GM23338 (cell line): ENCODE measurements around the gene PBX3. TPM values are rescaled to one million over a fixed set of nuclear protein-coding genes. Genes with fewer than 3 reads are reported as not detected.
"Not testable (repeated sequence)": the region's sequence is repeated elsewhere in the genome, so short reads cannot be mapped to it uniquely, and the experiment has no call there.

Experiments
- ATAC-seq: fragments of 200-7000 bp; cut with Tn5 transposase; 3 replicates; pipeline ENCODE4 v1.9.1; 2020
- DNase-seq: peaks from one replicate; pipeline ENCODE4 v3.0.0-alpha.2; 2015; ENCODE audit warnings: low spot score
- H2AFZ ChIP-seq: fragments of 200-600 bp; sonication (generic); 2 replicates; pipeline ENCODE4 v1.8.0; 2016; ENCODE audit warnings: antibody characterized with exemption, mild to moderate bottlenecking, moderate library complexity
- H3F3A ChIP-seq: fragments of 200-600 bp; sonication (generic); replicated peaks from 2 replicates; pipeline ENCODE4 v1.8.0; 2017; ENCODE audit warnings: antibody characterized with exemption, mixed run types, low read depth
- H3K27ac ChIP-seq: fragments of 200-600 bp; sonication (generic); 2 replicates; pipeline ENCODE4 v1.6.1; 2016; ENCODE audit warnings: low read depth
- H3K27me3 ChIP-seq: fragments of 200-600 bp; sonication (generic); 2 replicates; pipeline ENCODE4 v1.8.0; 2016; ENCODE audit warnings: mild to moderate bottlenecking, mixed run types, moderate library complexity; ENCODE audit not compliant: insufficient read depth
- H3K36me3 ChIP-seq: fragments of 200-600 bp; sonication (generic); 2 replicates; pipeline ENCODE4 v1.8.0; 2016; ENCODE audit warnings: mild to moderate bottlenecking; ENCODE audit not compliant: insufficient read depth
- H3K4me1 ChIP-seq: fragments of 200-600 bp; sonication (generic); 2 replicates; pipeline ENCODE4 v1.8.0; 2016; ENCODE audit warnings: mild to moderate bottlenecking, moderate library complexity; ENCODE audit not compliant: insufficient read depth
- H3K4me2 ChIP-seq: fragments of 200-600 bp; sonication (generic); 2 replicates; pipeline ENCODE4 v1.7.1; 2017; ENCODE audit warnings: mixed run types
- H3K4me3 ChIP-seq: fragments of 200-600 bp; sonication (generic); 2 replicates; pipeline ENCODE4 v1.6.1; 2016; ENCODE audit warnings: mixed run types
- H3K79me2 ChIP-seq: fragments of 200-600 bp; sonication (generic); replicated peaks from 2 replicates; pipeline ENCODE4 v1.8.0; 2017; ENCODE audit warnings: mild to moderate bottlenecking; ENCODE audit not compliant: insufficient read depth
- H3K9me2 ChIP-seq: fragments of 200-600 bp; sonication (generic); 2 replicates; pipeline ENCODE4 v1.8.0; 2017; ENCODE audit not compliant: insufficient read depth
- H4K20me1 ChIP-seq: fragments of 200-600 bp; sonication (generic); replicated peaks from 2 replicates; pipeline ENCODE4 v1.8.0; 2017; ENCODE audit warnings: mild to moderate bottlenecking; ENCODE audit not compliant: insufficient read depth
- H3K27ac Mint-ChIP-seq: 2 replicates; pipeline ENCODE4 v1.8.0; 2020; ENCODE audit warnings: inconsistent platforms, mild to moderate bottlenecking, moderate library complexity, mixed read lengths
- H3K27me3 Mint-ChIP-seq: 3 replicates; pipeline ENCODE4 v1.8.0; 2022; ENCODE audit warnings: low read depth, mild to moderate bottlenecking, moderate library complexity, mixed read lengths, inconsistent platforms; ENCODE audit not compliant: insufficient read depth, poor library complexity
- H3K36me3 Mint-ChIP-seq: 3 replicates; pipeline ENCODE4 v1.8.0; 2021; ENCODE audit warnings: low read depth, mild to moderate bottlenecking, inconsistent platforms, moderate library complexity, mixed read lengths
- H3K4me1 Mint-ChIP-seq: 3 replicates; pipeline ENCODE4 v1.8.0; 2020; ENCODE audit warnings: mild to moderate bottlenecking, inconsistent platforms, mixed read lengths
- H3K4me3 Mint-ChIP-seq: 3 replicates; pipeline ENCODE4 v1.8.0; 2021; ENCODE audit warnings: moderate library complexity, mild to moderate bottlenecking, inconsistent platforms, mixed read lengths
- H3K9me3 Mint-ChIP-seq: 3 replicates; pipeline ENCODE4 v1.8.0; 2020; ENCODE audit warnings: moderate library complexity, mild to moderate bottlenecking, inconsistent platforms, mixed read lengths
- CREB1 ChIP-seq: fragments of 250-450 bp; sonication (Bioruptor Pico); IDR thresholded peaks from 2 replicates; pipeline ENCODE4 v1.5.0; 2020; ENCODE audit warnings: low read depth, mild to moderate bottlenecking, moderate library complexity
- EZH2 ChIP-seq: fragments of 200-600 bp; sonication (generic); IDR thresholded peaks from one replicate; pipeline ENCODE4 v1.8.0; 2017; ENCODE audit warnings: antibody characterized with exemption, mild to moderate bottlenecking, low read depth; ENCODE audit not compliant: unreplicated experiment
- EZH2phosphoT487 ChIP-seq: fragments of 200-600 bp; sonication (generic); IDR thresholded peaks from one replicate; pipeline ENCODE4 v1.8.1; 2018; ENCODE audit warnings: antibody characterized with exemption; ENCODE audit not compliant: unreplicated experiment
- polyA plus RNA-seq: library from polyadenylated mRNA; unstranded; fragments of >200 nt; fragmentation: Nextera tagmentation; extraction: Ambion mirVana; gene quantifications from 2 replicates; pipeline ENCODE4 v1.2.1, GENCODE V29; 2016
- total RNA-seq: library from RNA; depleted of rRNA; stranded (reverse); fragments of >200 nt; shearing (Covaris generic); gene quantifications from 2 replicates; pipeline ENCODE4 v1.2.3, GENCODE V29; 2014
- TF ChIP-seq, protein P1 (sequence below): fragments of 250-450 bp; sonication (Bioruptor Pico); IDR thresholded peaks from 2 replicates; pipeline ENCODE4 v1.5.0; 2020; ENCODE audit warnings: mild to moderate bottlenecking, moderate library complexity
- TF ChIP-seq, protein P2 (sequence below): IDR thresholded peaks from one replicate; pipeline ENCODE4 v1.6.1; 2018; ENCODE audit warnings: antibody characterized with exemption; ENCODE audit not compliant: unreplicated experiment

PBX3 gene
- total and polyA plus RNA-seq, 2 experiments from 2014 or later, result 28.9 to 50.5 TPM

DNA sequence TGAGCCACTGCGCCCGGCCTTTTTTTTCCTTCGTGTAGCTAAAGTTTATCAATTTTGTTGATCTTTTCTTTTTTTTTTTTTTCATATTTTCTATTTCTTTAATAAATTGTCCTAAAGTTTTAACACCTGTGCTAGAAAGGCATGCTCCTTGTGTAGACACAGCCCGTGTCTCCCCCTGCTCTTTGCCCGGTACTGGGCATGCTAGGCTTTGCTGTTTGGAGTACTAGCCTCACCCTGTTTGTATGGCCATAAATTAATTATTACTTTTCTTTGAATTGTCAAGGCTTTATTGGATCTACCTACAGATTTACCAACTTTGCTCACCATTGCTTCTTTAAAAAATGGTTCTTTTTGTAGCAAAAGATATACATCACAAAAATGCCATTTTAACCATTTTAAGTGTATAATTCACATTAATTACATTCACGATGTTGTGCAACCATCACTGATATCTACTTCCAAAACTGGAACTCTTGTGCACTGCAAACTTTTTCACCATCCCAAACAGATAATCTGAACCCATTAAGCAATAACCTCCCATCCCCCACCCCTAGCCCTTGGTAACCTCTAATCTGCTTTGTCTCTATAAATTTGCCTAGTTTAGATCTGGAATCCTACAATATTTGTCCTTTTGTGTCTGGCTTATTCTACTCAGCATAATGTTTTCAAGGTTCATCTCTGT, 31.5 kb downstream of the PBX3 start:
- H3K4me1 ChIP-seq, H3K27ac Mint-ChIP-seq, H3F3A ChIP-seq, H3K4me2 ChIP-seq, H3K27ac ChIP-seq, H3K4me1 Mint-ChIP-seq, H3K4me3 ChIP-seq, DNase-seq, H3K36me3 ChIP-seq, H3K9me2 ChIP-seq, H3K4me3 Mint-ChIP-seq, ATAC-seq, H4K20me1 ChIP-seq, H3K27me3 Mint-ChIP-seq, H3K27me3 ChIP-seq, H2AFZ ChIP-seq: not testable (repeated sequence)
- H3K79me2 ChIP-seq, result peaks cover 71% of the 10 kb centered on the region
- Mint-ChIP-seq H3K9me3 (peaks cover 30% of the 10 kb centered on the region), H3K36me3 (peaks cover 36% of the 10 kb centered on the region)

DNA sequence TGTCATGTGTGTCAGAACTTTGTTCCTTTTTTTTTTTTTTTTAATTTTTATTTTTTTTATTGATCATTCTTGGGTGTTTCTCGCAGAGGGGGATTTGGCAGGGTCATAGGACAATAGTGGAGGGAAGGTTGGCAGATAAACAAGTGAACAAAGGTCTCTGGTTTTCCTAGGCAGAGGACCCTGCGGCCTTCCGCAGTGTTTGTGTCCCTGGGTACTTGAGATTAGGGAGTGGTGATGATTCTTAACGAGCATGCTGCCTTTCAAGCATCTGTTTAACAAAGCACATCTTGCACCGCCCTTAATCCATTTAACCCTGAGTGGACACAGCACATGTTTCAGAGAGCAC, 32.0 kb downstream of the PBX3 start:
- not testable (repeated sequence) for H3K27me3 ChIP-seq, H3K4me3 Mint-ChIP-seq, H3K27ac Mint-ChIP-seq, ATAC-seq, H4K20me1 ChIP-seq, H3K36me3 ChIP-seq, H3K9me2 ChIP-seq, H3K27ac ChIP-seq, H3K27me3 Mint-ChIP-seq, DNase-seq, H2AFZ ChIP-seq, H3K4me2 ChIP-seq, H3F3A ChIP-seq, H3K4me1 ChIP-seq, H3K4me1 Mint-ChIP-seq, H3K4me3 ChIP-seq
- Mint-ChIP-seq H3K36me3 (peaks cover 38% of the 10 kb centered on the region), H3K9me3 (peaks cover 30% of the 10 kb centered on the region)
- peaks cover 71% of the 10 kb centered on the region for H3K79me2 ChIP-seq

DNA sequence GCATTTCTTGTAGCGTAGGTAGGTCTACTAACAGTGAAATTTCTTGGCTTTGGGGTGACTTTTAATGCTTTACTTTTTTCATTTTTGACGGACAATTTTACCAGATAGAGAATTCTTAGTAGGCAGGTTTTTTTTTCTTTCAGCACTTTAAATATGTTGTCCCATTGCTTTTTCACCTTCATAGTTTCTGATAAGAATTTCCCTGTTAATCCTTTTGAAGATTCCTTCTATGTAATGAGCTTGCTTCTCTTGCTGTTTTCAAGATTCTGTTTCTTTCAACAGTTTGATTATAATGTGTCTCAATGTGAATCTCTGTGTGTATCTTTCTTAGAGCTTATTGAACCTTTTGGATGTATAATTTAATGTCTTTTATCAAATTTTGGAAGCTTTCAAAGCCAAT, 35.5 kb downstream of the PBX3 start:
- Histone ChIP-seq H3K27me3 (no peaks in the 10 kb centered on the region), H3K9me2 (no peaks in the 10 kb centered on the region), H3K4me3 (no peak overlapping the region), H3K27ac (no peak overlapping the region), H3F3A (no peaks in the 10 kb centered on the region), H3K79me2 (peaks cover 71% of the 10 kb centered on the region), H3K36me3 (no peaks in the 10 kb centered on the region; the same call in 1 of the 2 replicates), H3K4me2 (no peak overlapping the region), H4K20me1 (peaks cover 12% of the 10 kb centered on the region; the same call in 1 of the 2 replicates), H3K4me1 (peaks cover 10% of the 10 kb centered on the region), H2AFZ (no peak overlapping the region)
- Mint-ChIP-seq H3K27me3 (peaks cover 5% of the 10 kb centered on the region), H3K36me3 (peaks cover 39% of the 10 kb centered on the region), H3K4me1 (peaks cover 10% of the 10 kb centered on the region), H3K9me3 (peaks cover 30% of the 10 kb centered on the region), H3K4me3 (no peak overlapping the region), H3K27ac (no peak overlapping the region)
- ATAC-seq, result no peak
- DNase-seq, result no peak
- TF ChIP-seq CREB1 (CRISPR knock-in tag) (no peak), EZH2phosphoT487 (no peak), EZH2 (no peak)
- TF ChIP-seq, protein P1, sequence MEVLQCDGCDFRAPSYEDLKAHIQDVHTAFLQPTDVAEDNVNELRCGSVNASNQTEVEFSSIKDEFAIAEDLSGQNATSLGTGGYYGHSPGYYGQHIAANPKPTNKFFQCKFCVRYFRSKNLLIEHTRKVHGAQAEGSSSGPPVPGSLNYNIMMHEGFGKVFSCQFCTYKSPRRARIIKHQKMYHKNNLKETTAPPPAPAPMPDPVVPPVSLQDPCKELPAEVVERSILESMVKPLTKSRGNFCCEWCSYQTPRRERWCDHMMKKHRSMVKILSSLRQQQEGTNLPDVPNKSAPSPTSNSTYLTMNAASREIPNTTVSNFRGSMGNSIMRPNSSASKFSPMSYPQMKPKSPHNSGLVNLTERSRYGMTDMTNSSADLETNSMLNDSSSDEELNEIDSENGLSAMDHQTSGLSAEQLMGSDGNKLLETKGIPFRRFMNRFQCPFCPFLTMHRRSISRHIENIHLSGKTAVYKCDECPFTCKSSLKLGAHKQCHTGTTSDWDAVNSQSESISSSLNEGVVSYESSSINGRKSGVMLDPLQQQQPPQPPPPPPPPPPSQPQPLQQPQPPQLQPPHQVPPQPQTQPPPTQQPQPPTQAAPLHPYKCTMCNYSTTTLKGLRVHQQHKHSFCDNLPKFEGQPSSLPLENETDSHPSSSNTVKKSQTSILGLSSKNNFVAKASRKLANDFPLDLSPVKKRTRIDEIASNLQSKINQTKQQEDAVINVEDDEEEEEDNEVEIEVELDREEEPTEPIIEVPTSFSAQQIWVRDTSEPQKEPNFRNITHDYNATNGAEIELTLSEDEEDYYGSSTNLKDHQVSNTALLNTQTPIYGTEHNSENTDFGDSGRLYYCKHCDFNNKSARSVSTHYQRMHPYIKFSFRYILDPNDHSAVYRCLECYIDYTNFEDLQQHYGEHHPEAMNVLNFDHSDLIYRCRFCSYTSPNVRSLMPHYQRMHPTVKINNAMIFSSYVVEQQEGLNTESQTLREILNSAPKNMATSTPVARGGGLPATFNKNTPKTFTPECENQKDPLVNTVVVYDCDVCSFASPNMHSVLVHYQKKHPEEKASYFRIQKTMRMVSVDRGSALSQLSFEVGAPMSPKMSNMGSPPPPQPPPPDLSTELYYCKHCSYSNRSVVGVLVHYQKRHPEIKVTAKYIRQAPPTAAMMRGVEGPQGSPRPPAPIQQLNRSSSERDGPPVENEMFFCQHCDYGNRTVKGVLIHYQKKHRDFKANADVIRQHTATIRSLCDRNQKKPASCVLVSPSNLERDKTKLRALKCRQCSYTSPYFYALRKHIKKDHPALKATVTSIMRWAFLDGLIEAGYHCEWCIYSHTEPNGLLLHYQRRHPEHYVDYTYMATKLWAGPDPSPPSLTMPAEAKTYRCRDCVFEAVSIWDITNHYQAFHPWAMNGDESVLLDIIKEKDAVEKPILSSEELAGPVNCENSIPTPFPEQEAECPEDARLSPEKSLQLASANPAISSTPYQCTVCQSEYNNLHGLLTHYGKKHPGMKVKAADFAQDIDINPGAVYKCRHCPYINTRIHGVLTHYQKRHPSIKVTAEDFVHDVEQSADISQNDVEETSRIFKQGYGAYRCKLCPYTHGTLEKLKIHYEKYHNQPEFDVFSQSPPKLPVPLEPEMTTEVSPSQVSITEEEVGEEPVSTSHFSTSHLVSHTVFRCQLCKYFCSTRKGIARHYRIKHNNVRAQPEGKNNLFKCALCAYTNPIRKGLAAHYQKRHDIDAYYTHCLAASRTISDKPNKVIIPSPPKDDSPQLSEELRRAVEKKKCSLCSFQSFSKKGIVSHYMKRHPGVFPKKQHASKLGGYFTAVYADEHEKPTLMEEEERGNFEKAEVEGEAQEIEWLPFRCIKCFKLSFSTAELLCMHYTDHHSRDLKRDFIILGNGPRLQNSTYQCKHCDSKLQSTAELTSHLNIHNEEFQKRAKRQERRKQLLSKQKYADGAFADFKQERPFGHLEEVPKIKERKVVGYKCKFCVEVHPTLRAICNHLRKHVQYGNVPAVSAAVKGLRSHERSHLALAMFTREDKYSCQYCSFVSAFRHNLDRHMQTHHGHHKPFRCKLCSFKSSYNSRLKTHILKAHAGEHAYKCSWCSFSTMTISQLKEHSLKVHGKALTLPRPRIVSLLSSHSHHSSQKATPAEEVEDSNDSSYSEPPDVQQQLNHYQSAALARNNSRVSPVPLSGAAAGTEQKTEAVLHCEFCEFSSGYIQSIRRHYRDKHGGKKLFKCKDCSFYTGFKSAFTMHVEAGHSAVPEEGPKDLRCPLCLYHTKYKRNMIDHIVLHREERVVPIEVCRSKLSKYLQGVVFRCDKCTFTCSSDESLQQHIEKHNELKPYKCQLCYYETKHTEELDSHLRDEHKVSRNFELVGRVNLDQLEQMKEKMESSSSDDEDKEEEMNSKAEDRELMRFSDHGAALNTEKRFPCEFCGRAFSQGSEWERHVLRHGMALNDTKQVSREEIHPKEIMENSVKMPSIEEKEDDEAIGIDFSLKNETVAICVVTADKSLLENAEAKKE (CRISPR knock-in tag), result no peak
- TF ChIP-seq, protein P2, sequence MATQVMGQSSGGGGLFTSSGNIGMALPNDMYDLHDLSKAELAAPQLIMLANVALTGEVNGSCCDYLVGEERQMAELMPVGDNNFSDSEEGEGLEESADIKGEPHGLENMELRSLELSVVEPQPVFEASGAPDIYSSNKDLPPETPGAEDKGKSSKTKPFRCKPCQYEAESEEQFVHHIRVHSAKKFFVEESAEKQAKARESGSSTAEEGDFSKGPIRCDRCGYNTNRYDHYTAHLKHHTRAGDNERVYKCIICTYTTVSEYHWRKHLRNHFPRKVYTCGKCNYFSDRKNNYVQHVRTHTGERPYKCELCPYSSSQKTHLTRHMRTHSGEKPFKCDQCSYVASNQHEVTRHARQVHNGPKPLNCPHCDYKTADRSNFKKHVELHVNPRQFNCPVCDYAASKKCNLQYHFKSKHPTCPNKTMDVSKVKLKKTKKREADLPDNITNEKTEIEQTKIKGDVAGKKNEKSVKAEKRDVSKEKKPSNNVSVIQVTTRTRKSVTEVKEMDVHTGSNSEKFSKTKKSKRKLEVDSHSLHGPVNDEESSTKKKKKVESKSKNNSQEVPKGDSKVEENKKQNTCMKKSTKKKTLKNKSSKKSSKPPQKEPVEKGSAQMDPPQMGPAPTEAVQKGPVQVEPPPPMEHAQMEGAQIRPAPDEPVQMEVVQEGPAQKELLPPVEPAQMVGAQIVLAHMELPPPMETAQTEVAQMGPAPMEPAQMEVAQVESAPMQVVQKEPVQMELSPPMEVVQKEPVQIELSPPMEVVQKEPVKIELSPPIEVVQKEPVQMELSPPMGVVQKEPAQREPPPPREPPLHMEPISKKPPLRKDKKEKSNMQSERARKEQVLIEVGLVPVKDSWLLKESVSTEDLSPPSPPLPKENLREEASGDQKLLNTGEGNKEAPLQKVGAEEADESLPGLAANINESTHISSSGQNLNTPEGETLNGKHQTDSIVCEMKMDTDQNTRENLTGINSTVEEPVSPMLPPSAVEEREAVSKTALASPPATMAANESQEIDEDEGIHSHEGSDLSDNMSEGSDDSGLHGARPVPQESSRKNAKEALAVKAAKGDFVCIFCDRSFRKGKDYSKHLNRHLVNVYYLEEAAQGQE, result no peak
